Kidney epithelial cell (primary cell): Measurements from ENCODE around the gene PRR5. TPM values are rescaled to one million over a fixed set of nuclear protein-coding genes. Genes with fewer than 3 reads are reported as not detected.

Source experiments
- DNase-seq: peaks from one replicate; pipeline ENCODE4 v3.0.0-alpha.2; 2010; ENCODE audit warnings: low read depth
- H3K27me3 ChIP-seq: 2 replicates; pipeline ENCODE4 v1.6.0; 2011; ENCODE audit warnings: low read length; ENCODE audit not compliant: control insufficient read depth, insufficient read depth
- H3K36me3 ChIP-seq: 2 replicates; pipeline ENCODE4 v1.5.1; 2011; ENCODE audit warnings: low read length; ENCODE audit not compliant: control insufficient read depth, insufficient read depth
- H3K4me3 ChIP-seq: 2 replicates; pipeline ENCODE4 v1.5.1; 2011; ENCODE audit warnings: low read depth, mild to moderate bottlenecking, control low read depth, low read length
- total RNA-seq: library from RNA; depleted of rRNA; stranded (reverse); fragments of >200 nt; gene quantifications from 2 replicates; pipeline ENCODE4 v1.2.3, GENCODE V29; 2015
- TF ChIP-seq, protein P1 (sequence below): IDR thresholded peaks from 2 replicates; pipeline ENCODE4 v1.5.1; 2011; ENCODE audit warnings: mild to moderate bottlenecking, moderate library complexity, low read length, control low read depth, inconsistent platforms; ENCODE audit not compliant: insufficient read depth, poor library complexity, severe bottlenecking

The PRR5 gene
- total RNA-seq, 1 donor from 2014 or later: 14.3 TPM

DNA sequence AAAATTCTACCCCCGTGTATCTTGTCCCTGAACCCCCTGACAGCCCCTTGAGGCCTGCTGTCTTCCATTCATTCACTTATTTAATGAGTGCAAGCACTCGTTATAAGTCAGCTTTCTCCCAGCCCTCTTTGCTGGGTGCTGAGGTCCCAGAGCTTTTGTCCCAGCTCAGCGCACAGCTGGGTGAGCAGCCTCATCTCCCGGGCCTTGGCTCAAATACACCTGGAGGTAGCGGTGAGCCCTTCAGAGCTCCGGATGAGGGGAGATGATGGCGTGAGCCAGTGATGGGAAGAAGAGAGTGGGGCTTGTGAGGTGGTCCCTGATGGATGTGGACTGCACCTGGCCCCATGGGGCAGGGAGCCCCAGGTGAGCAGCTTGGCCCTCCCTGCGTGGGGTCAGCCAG, 32.3 kb downstream of the PRR5 start:
- Histone ChIP-seq H3K27me3 (peaks cover 3% of the 10 kb centered on the region), H3K4me3 (no peak overlapping the region), H3K36me3 (no peaks in the 10 kb centered on the region)
- TF ChIP-seq, protein P1, sequence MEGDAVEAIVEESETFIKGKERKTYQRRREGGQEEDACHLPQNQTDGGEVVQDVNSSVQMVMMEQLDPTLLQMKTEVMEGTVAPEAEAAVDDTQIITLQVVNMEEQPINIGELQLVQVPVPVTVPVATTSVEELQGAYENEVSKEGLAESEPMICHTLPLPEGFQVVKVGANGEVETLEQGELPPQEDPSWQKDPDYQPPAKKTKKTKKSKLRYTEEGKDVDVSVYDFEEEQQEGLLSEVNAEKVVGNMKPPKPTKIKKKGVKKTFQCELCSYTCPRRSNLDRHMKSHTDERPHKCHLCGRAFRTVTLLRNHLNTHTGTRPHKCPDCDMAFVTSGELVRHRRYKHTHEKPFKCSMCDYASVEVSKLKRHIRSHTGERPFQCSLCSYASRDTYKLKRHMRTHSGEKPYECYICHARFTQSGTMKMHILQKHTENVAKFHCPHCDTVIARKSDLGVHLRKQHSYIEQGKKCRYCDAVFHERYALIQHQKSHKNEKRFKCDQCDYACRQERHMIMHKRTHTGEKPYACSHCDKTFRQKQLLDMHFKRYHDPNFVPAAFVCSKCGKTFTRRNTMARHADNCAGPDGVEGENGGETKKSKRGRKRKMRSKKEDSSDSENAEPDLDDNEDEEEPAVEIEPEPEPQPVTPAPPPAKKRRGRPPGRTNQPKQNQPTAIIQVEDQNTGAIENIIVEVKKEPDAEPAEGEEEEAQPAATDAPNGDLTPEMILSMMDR: no peak
- no peak for DNase-seq

DNA sequence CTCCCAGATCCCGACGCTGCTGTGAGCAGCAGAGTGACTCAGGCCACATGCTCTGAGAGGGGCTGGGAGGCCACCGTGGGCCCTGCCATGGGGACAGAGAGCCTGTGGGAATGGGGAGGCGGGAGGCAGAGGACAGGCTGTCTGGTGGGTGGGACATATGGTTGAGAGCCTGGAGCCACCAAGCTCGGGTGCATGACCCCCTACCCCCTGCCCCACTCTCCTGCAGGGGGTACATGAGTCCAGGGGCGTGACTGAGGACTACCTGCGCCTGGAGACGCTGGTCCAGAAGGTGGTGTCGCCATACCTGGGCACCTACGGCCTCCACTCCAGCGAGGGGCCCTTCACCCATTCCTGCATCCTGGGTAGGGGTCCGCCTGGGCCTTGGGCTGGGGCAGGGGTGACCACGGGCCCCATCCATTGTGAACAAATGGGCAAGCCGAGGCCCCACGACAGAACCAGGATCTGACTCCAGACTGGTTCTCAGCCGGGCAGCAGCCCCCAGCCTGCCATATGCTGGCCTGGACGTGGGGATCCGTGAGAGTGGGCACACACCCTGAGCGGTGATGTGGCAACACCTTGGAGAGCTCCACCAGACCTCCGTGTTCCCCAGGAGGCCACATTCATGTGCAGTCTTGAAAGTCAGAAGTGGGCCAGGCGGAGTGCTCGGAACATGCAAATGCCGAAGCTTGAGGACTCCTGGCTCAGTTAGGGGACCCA, 33.0 kb downstream of the PRR5 start:
- DNase-seq: no peak
- TF ChIP-seq, protein P1: no peak
- peaks cover 3% of the 10 kb centered on the region for H3K27me3 ChIP-seq
- H3K36me3 ChIP-seq: no peaks in the 10 kb centered on the region
- H3K4me3 ChIP-seq: no peak overlapping the region

DNA sequence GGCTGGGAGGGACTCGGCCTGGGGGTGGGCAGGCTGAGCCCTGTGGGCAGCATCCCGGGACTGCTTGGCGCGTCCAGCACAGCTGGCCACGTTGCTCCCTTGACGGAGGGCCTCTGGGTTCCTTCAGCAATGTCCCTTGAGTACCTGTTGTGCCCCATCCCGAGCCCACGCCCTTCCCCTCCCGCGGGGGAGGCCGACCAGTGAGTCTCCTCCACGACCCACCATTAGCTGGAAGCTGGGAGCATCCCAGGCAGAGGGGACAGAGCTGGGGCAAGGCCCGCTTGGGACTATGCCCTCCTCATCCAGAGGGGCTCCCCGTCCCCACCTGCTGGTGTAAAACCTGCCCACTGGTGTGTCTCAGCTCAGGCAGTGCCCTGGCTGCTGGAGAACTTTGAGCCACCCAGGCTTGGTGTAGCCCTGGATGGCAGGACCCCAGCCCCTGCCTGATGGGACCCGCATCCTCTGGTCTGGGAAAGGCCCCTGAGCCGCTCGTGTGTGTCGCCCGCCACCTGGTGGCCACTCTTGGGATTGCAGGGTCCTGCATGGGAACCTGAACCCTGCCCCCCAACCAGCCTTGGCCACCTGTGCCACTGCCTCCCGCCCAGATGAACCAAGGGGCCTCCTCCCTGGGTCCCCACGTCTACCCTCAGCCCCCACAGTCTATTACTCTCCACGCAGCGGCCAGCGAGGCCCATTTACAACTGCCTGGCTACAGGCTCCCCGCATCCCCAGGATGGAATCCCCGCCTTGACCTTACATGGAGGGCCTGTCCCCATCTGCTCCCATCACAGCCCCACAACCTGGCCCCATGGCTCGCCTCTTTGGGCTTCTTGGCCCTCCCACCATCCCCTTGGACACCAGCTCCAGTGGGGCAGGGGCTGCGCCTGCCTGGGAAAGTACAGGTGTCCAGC, 33.8 kb downstream of the PRR5 start:
- TF ChIP-seq, protein P1: peak; percentile 96
- DNase-seq: no peak
- H3K27me3 ChIP-seq: peaks cover 3% of the 10 kb centered on the region

DNA sequence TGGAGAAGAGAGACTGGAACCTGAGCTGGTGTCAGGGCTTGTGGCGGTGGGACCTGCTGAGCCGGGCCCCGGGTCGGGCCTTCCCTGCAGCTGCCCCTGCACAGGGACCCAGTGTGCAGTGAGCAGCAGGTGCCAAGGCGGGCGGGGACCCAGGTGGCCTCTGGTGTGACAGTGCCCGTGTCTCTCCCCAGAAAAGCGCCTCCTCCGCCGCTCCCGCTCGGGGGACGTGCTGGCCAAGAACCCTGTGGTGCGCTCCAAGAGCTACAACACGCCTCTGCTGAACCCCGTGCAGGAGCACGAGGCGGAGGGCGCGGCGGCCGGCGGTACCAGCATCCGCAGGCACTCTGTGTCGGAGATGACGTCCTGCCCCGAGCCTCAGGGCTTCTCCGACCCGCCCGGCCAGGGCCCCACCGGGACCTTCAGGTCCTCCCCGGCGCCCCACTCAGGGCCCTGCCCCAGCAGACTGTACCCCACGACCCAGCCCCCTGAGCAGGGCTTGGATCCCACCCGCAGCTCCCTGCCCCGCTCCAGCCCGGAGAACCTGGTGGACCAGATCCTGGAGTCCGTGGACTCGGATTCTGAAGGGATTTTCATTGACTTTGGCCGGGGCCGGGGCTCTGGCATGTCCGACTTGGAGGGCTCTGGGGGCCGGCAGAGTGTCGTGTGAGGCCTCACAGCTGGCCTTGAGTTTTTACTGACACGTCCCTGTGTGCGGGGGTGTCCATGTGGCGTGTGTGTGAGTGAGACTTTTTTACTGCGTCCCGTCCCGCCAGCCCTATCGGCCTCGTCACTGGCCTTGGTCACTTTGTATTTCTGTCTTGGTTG, 34.8 kb downstream of the PRR5 start:
- no peak for DNase-seq
- H3K27me3 ChIP-seq: peaks cover 3% of the 10 kb centered on the region
- H3K4me3 ChIP-seq: no peak overlapping the region
- TF ChIP-seq, protein P1: no peak
- H3K36me3 ChIP-seq: no peaks in the 10 kb centered on the region

More for the DNA sequence above, 33.8 kb downstream of the PRR5 start:
- Histone ChIP-seq H3K36me3 (no peaks in the 10 kb centered on the region), H3K4me3 (no peak overlapping the region)

DNA sequence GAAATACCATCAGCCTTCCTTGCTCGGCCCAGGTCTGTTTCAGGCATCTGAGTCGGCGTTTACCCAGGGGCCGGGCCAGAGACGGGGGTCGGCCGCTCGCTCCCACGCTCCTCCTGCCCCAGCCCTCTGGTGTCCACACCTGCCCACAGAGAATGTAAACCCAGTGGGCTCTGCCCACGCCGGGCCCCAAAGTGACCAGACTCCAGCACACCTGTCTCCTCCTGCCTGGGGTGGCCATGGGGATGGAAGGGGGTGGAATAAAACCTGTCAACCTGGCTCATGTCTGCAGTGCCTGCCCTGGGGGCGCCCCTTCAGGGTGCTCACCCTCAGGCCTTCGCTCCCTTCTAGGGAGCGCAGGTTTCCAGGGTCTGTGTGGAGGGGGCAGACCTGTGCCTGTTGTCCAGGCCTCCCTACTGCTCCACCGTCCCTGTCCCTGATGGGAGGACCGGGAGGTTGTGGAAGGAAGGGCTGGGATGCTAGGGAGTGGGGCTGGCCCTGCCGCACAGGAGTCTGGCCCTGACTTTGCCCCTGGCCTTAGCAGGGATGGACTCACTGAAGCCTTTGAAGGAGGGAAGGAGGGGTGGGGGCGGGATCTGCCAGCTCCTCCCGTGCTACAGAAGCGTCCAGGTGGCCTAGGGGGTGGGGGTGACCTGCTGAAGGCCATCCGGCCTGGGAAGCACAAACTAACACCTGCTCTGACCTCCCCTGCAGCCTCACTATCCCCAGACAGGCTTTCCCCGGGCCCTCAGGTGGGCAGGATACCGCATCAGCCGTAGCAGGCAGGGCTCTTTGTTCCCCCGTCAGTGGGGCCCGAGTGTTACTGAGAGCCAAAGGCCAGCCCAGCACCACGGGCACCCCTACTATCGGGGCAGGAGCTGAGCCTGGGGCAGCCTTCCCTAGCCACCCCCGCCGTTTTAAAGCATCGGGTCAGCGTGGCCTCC, 35.7 kb downstream of the PRR5 start:
- H3K27me3 ChIP-seq: peaks cover 3% of the 10 kb centered on the region
- TF ChIP-seq, protein P1: no peak
- H3K4me3 ChIP-seq: no peak overlapping the region
- DNase-seq: no peak
- H3K36me3 ChIP-seq: no peaks in the 10 kb centered on the region
